Endometrial microvascular endothelial cells (primary cell): Measurements from ENCODE around the gene KMT2E. TPM values are rescaled to one million over a fixed set of nuclear protein-coding genes. Genes with fewer than 3 reads are reported as not detected.
"Not testable (repeated sequence)": the region's sequence is repeated elsewhere in the genome, so short reads cannot be mapped to it uniquely, and the experiment has no call there.

ENCODE experiments used
- in situ Hi-C: cut with HindIII; loops from 2 replicates; pipeline ENCODE4 v1.10.0; 2017; ENCODE audit warnings: low sequenced_read_pairs, low pct_unique_long_range_greater_than_20kb; ENCODE audit errors: inconsistent ontology term
- total RNA-seq: library from RNA; depleted of rRNA; stranded (reverse); fragments of >200 nt; gene quantifications from one replicate; pipeline ENCODE4 v1.2.3, GENCODE V29; 2015; ENCODE audit errors: inconsistent ontology term

The KMT2E gene
- total RNA-seq, 1 donor from 2014 or later: 22.2 TPM

DNA sequence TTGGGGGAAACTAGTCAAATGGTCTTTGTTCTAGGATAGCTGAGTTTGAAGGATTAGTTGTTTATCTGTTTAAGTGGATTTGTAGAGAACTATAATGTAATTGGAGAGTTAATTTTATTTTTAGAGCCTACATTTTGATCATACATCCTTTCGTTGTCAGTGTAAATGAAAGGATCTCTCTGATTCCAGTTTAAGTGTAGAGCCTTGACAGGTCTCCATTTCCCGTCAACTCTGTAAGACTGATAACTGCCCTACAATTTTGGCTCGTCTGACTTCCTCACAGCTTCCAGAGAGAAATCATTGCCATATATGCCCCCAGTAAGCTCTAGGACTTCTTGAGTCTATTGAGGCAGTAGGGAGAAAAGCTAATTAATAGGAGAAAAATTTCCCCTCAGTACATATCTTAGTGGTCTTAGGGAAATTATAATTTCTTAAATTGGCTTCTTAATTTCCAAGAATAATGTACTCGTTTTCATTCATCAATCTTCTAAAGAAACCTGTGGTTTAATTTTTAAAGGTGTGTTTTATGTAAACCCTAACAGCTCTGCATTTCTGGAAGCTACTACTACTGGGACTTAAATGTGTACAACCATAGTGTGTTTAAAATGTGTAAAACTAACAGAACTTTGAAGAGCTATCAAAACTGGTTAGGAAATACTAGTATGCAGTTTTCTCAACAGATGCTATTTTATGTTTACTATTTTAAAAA lies 3.8 kb downstream of the KMT2E start:
- in situ Hi-C loops: no loop called here

DNA sequence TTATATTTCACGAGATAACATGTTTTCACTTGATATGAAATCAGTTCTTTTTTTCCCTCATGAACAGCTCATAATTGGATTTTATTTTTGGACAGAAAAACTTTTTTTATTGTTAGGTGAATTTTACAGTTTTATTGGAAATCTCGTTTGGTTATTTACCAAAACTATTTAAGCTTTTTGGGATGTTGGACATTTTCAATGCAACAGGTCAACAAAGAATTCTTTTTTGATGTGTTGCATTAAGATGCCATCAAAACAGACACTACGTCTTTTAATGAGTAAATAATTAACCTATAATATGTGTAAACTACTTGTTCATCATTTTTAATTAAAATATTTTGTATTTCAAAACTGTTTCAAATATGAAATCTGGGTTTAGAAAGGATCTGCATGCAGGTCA lies 5.3 kb downstream of the KMT2E start:
- in situ Hi-C loops: no loop called here

DNA sequence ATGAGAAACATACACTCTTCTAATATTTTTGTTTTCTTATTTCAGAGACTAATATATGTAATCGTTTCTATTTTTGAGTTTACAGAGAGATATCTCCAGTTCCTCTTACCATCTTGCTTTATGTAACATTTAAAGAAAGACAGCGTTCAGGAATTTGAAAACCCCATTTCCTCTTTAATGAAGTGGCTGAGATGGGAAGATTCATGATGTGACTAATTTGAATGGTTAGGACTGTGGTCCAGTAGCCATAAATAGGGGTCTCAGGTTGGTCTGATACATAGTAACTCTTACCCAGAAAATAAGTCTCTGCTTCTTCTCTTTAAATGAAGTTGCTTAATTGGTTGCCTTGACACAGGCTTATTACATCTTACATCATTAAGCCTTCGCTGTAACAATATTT lies 6.9 kb downstream of the KMT2E start:
- in situ Hi-C loops: no loop called here

DNA sequence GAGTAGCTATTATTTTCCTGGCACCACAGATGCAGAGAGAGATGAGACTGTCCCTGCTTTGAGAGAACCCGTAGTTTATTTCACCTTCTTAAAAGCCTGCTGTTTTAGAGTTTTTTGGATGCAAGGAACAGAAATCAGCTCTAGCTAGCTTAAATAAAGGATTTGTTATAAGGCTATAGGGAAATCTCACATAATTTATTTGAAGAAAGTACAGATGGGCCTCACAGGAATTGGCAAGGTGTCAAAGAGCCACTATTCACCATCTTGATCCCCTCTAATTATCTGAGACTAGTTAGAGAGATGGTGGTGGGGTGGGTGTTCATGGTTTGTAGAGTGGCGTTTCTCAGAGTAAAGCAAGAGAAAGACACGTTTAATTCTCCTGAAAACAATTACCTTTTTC lies 7.3 kb downstream of the KMT2E start:
- in situ Hi-C loops: no loop called here

DNA sequence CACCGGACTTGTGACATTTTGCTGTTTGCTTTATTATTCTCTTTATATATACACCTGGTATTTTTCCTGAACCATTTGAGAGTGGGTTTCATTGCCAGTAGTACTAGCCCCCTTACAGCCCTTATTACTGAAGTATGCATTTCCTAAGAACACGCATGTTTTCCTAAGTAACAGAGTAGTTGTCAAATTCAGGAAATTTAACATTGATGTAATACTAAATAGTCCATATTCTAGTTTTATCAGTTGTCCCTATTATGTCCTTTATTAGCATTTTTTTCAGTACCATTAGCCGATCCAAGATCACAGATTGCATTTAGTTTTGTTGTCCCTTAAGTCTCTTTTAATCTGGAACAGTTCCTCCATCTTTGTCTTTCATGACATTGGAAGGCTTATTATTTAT lies 8.0 kb downstream of the KMT2E start:
- in situ Hi-C loops: no loop called here

DNA sequence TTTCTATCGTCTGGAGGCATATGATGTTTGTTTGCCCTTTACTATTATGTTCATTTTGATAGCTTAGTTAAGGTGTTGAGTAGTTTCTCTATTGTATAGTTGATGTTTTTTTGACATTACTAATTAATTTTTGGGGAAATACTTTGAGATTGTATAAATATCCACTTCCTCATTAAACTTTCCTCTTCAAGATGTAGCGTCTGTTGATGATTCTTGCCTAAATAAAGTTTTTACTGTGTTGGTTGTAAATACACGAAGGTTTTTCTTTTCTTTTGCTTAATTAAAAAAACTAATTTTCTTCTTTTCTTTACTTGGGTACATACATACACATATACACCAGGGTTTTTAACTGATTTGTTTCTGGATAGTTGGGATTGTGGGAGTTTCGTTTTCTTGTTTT lies 8.5 kb downstream of the KMT2E start:
- in situ Hi-C loops: no loop called here

DNA sequence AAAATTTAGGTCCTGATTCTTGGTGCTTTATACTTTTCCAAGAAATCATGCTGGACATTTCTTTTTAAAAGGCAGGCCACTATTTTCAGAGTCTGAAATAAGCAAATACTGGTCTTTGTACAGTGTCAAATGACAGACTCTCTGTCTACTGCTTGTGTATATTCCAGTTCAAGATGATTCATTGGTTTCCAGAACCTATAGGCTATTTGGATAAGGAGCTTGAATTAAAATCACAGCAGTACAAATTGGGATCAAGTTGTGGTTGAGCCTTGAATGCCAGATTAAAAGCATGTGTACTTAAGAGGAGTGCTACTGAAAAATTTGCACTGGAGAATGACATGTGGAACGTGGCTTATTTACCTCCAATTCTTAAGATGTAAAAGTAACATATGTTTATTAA lies 10.7 kb downstream of the KMT2E start:
- in situ Hi-C loops: no loop called here

DNA sequence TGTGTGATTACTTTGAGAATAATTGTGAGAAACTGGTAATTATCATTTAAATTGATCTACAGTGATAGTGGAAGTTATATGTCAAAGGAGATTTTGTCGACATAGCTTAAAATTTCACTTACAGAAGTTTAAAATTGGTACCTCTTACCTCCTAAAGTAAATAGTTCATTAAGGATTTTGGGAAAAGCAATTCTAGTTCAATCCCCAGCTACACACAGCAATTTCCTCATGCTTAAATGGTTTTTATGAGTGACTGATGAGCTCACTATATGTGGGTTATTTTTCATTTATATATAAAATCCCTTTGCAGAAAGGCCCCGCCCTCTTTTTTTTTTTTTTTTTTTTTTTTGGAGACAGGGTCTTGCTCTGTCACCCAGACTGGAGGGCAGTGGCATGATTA lies 12.7 kb downstream of the KMT2E start:
- in situ Hi-C loops: no loop called here

DNA sequence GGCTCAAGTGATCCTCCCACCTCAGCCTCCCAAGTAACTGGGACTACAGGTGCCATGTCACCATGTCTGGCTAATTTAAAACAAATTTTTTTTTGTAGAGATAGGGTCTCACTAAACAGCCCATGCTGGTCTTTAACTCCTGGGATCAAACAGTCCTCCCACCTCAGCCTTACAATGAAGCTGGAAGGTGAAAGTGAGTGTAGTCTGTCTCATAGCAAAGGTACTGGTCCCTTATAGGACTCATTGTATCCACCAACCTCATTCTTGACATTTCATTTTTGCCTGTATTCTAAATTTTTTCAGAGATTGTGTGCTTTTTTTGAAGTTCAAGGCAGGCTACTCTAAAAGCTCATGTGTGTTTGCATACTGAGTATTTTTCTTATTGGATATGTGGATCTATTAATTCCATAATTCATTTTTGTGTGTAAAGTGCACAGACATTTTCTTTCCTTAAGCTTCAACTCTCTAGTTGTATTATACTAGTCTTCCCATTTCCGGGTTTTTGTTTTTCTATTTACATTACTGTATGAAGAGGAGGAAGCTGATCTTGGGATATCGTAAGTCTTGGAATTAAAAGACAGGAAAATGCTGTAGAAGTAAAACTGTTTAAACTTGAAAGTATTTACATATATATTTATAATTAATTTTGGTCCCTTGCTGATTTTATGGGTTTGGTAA lies 13.3 kb downstream of the KMT2E start:
- in situ Hi-C loops: no loop called here

DNA sequence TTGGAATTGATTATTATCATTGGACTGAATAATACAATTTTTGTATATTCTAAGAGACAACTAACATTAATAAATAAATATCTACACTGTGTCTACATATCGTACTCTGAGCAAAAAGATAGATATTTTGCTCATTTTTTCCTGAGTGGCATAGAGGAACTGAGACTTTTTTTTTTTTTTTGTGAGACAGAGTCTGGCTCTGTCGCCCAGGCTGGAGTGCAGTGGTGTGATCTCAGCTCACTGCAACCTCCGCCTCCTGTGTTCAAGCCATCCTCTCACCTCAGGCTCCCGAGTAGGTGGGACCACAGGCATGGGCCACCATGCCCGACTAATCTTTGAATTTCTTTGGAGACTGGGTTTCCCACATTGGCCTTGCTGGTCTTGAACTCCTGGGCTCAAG lies 14.0 kb downstream of the KMT2E start:
- in situ Hi-C loops: no loop called here

DNA sequence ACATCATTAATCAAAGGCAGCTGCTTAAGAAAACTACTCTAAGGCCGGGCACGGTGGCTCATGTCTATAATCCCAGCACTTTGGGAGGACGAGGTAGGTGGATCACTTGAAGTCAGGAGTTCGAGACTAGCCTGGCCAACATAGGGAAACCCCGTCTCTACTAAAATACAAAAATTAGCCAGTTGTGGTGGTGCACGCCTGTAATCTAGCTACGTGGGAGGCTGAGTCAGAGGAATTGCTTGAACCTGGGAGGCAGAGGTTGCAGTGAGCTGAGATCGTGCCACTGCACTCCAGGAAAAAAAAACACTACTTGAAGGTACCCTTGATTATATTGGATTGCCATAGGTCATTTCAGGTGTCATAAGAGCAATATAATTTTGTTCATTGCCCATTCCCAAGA lies 14.9 kb downstream of the KMT2E start:
- in situ Hi-C loops: not testable (repeated sequence)

DNA sequence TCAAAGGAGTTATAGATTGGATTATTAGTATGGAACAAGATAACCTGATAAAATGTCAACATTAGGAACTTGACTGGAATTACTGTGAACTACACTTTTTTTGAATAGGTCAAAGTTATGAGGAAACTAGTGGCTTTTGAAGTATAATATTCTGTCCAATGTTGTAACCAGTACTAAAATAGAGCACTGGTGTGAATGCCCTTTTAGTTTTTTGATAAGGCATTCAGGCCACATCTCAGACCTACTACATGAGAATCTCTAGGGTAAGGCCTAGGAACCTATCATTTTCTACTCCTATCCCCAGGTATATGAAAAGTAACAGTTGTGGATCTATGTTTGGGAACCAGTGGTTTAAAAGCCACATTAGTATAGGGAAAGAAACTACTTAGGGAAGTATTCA lies 16.4 kb downstream of the KMT2E start:
- in situ Hi-C loops: no loop called here

DNA sequence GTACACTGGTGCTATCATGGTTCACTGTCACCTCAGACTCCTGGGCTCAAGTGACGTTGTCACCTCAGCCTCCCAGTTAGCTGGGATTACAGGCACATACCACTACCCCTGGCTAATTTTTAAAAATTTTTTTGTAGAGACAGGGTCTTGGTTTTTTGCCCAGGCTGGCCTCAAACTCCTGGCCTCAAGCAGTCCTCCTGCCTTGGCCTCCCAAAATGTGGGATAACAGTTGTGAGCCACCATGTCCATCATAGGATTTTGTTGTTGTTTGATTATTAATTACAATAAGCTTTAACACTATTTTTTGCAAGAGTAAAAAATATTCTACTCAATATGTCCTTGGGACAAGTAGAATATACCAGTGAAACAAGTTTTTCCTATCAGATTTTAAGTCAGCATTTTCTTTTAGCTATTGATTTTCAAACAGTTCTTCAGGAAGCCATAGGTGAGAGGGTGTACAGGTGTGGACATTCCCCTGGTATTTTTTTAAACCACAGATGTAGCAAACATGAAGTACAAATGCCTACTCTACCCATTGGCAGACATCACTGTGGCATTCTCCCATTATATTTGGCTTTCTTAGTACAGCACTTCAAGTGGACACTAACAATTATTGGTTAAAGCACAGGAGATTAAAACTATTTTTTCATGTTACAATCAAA lies 18.7 kb downstream of the KMT2E start:
- in situ Hi-C loops: no loop called here

DNA sequence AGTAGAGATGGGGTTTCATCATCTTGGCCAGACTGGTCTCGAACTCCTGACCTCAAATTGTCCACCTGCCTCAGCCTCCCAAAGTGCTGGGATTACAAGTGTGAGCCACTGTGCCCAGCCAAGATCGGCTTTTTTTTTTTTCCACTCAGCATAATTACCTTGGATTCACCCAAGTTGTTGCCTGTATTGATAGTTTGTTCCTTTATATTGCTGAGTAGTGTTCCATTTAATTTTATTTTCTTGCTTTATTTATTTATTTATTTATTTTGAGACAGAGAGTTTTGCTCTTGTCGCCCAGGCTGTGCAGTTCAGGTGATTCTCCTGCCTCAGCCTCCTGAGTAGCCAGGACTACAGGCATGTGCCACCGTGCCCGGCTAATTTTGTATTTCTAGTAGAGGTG lies 21.3 kb downstream of the KMT2E start:
- in situ Hi-C loops: no loop called here

DNA sequence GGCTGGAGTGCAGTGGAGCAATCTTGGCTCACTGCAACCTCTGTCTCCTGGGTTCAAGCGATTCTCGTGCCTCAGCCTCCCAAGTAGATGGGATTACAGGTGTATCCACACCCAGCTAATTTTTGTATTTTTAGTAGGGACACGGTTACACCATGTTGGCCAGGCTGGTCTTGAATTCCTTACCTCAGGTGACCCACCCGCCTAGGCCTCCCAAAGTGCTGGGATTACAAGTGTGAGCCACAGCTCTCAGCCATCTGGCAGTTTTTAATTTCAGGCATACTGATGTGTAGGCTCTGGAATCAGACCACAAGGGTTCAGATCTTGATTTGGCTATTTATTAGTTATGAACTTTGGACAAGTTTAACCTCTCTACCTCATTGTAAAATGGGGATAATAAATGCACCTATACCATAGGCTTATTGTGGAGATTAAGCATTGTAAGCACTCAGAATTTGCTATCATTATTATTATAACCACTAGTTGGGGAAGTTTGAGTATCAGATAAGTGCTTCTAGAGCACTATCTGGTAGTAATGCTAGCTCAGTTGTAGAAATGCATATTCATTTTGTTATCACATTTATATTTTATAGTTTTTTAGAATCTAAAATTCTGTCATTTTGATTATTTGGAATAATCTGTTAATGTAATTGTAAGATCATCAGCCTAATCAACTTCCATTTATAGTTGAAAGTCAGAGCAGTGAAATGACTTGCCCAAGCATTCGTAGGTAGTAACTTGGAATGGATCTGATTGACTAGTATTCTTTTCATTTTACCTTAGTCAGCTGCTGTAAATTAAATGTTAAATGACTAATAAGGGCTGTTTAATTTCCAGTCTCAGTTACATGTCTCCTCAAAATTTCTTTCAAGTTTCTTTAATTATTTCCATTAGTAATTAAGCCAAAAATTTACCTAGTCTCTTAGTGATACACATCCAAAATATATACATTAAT lies 22.5 kb downstream of the KMT2E start:
- in situ Hi-C loops: no loop called here

DNA sequence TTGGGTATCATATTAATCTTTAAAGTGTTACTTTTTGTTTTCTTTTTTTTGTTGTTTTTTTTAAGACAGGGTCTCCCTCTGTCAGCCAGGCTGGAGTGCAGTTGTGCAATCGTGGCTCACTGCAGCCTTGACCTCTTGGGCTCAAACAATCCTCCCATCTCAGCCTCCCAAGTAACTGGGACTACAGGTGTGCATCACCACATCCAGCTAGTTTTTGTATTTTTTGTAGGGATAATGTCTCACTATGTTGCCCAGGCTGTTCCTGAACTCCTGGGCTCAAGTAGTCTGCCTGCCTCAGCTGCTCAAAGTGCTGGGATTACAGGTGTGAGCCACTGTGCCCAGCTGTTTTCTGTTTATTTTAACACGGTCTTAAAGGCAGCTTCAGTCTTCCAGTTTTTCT lies 23.3 kb downstream of the KMT2E start:
- in situ Hi-C loops: no loop called here

DNA sequence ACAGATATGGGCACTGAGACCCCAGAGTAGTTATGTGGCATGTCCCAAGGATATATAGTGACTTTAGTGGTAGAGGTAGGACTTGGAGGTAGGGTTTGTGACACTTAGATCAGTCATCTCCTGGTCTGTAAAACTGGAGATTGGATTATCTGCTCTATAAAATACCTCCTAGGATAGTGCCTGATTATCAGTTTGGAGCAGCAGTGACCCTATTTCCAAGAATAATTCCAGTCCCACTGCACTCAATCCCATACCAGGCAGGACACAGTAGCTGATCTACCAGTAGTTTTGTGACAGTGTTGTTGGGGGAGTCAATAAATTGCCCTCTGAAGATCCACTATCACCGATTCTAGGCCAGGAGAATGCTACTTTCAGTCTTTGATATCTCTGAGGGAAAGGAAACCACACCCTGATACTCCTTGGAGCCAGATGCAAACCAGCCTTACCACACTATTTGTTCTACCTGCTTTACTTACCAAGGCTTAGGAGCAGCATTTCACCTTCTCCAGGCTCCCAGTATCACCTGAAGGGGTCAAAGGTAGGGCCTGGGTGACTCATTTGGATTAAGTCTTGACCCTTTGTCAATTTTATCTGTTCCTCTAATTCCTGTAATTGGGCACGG lies 30.6 kb downstream of the KMT2E start:
- in situ Hi-C loops: no loop called here

DNA sequence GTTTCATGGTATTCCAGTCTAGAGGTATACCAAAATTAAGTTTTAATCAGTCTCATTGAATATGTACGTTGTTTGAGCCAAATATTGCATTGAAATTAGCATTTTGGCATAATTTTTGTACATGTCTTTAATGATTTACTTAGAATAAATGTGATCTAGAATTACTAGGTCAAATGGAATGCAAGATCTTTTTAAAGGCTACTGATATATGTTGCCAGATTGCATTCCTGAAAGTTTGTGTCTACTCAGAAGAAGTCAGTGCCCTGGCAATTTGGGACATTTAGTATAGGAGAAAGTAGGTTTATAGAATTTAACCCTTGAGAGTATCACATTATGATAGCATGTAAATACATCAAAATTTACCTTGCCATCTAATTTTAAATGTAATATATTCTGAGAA lies 32.4 kb downstream of the KMT2E start:
- in situ Hi-C loops: no loop called here

DNA sequence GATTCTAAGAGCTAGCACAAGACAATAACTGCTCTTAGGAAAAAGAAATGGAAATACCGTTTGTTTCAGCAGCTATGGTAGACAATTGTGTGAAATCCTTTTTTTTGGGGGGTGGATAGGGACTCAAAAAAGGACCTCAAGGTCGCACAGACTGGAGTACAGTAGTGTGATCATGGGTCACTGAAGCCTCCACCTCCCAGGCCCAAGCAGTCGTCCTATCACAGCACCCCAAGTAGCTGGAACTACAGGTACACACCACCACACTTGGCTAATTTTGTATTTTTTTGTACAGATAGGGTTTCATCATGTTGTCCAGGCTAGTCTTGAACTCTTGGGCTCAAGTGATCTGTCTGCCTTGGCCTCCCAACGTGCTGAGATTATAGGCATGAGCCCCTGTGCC lies 33.9 kb downstream of the KMT2E start:
- in situ Hi-C loops: no loop called here
